C4-2B (cell line): ENCODE data around the gene CHST14.

Source experiments
- H3K27ac ChIP-seq: fragments of 450-650 bp; 2 replicates; pipeline ENCODE4 v1.5.1; 2017
- CTCF ChIP-seq: fragments of 450-650 bp; conservative IDR thresholded peaks from 2 replicates; pipeline ENCODE4 v1.5.1; 2017; ENCODE audit warnings: mild to moderate bottlenecking
- ZFX ChIP-seq: fragments of 450-650 bp; IDR thresholded peaks from 2 replicates; pipeline ENCODE4 v1.6.1; 2017

CHST14 gene

GRCh38 chr15:40437752-40438687, 32.8 kb upstream of the CHST14 start:
- TF ChIP-seq ZFX, result no peak
- TF ChIP-seq CTCF, result no peak
- no peak overlapping the region for H3K27ac ChIP-seq

- no peak overlapping the region for H3K27ac ChIP-seq
- no peak for TF ChIP-seq CTCF
- no peak for TF ChIP-seq ZFX
Observed at GRCh38 chr15:40438712-40439111, 32.1 kb upstream of the CHST14 start.

GRCh38 chr15:40439461-40439959, 31.3 kb upstream of the CHST14 start:
- peak overlapping the region; percentile 65 for H3K27ac ChIP-seq
- TF ChIP-seq CTCF (no peak), ZFX (no peak)

- TF ChIP-seq CTCF (no peak), ZFX (no peak)
- H3K27ac ChIP-seq, result peak overlapping the region; percentile 65
Observed at GRCh38 chr15:40439960-40440742, 30.6 kb upstream of the CHST14 start.

GRCh38 chr15:40440743-40441564, 29.8 kb upstream of the CHST14 start, which contains the start of gene BAHD1:
Gene BAHD1 (plus strand): TSS chr15:40440953. CDS start chr15:40458465, 17,512 bp downstream.
- H3K27ac ChIP-seq, result peak within 1 kb of the TSS; percentile 65
- no peak; the same call in 1 of the 2 replicates for TF ChIP-seq CTCF
- 0 out of 2 replicates have a peak, but pooled peaks have one; percentile 9 for TF ChIP-seq ZFX

GRCh38 chr15:40441565-40442531, 28.9 kb upstream of the CHST14 start:
- TF ChIP-seq ZFX (no peak), CTCF (no peak)
- peak overlapping the region; percentile 65 for H3K27ac ChIP-seq
